ENCODE data around the gene CDH13.
A peak's percentile ranks its signal among the peaks of the same experiment; 100 is the strongest.

CDH13 gene

DNA sequence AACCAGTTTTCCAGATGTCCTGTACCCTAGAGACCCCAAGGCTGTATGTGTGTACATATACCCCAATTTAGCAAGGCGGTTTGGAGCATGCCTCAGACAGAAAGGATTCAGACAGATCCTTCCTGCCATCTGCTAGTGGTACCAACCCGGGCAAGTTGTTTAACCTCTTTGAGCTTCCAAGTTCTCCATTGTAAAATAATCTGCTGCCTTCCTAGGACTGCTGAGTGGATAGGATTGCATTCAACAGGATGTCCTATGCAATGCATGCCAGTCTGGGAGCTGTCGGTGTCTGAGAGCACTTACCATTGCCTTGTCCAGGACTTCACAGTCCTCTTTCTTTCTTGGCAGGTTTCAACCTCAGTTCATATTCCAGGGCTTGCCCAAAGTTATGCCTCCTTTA is 1.9 kb downstream of the CDH13 start:
- DNase-seq = no peak

DNA sequence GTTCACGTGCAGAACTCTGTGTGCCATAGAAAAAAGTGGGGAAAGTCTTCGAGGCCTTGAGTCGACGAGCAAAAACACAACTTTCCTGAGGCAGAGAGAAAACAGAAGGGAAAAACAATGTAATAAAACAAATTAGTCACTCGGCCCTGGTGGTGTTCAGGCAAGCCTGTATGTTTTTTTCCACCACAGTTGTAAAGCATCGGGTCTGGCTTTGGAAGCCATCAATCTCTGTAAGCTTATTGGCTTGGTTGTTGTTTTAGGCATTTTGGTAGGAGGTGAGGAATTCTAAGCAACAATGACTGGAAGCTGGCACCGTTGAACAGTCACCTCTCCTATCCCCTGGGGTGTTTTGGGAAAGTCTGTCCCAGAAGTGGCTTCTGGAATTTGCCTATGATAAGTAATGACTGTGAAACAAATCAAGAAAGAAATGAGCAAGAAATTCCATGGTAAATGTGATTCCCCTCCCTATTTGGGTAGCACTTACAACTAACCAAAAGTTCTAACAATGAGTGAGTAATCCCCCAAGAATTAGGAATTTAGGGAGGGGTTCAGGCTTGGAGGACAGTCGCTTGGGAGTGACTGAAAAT is 2.8 kb downstream of the CDH13 start:
- no peak for DNase-seq

DNA sequence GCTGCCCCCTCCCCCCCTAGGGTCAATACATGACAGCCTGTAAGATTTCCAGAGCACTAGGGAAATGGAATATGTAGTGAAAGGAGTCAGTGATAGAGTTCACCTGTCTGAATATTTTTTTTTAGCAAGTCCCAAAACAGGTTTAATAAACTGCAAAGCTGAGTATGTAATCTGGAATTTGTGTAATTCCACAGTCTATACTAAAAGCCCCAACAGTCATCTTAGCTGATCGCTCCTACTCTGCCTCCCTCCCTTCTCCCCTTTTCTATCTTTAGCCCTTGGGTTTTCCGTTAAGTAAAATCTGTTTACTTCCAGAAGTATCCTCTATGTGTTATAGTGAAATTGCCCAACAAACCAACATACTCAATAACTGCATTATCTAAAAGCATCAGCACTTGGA is 3.5 kb downstream of the CDH13 start:
- no peak for DNase-seq

DNA sequence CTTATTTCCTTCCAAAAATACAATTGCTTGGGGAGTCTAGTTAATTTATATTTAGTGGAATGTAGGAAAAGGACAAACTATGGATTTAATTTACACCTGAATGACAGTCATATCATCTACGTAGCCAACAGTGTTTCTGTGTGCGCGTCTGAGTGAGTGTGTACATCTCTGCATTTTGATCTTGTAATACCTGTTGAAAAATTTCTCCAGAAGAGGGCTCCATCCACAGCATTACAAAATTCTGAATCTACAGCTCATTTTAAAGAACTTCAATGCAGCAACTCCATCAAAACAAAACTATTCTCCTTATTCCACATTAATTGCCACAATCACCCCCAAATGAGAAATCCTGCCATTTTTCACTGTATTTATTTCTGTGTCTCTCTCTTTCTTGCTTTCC is 3.9 kb downstream of the CDH13 start:
- DNase-seq = no peak

DNA sequence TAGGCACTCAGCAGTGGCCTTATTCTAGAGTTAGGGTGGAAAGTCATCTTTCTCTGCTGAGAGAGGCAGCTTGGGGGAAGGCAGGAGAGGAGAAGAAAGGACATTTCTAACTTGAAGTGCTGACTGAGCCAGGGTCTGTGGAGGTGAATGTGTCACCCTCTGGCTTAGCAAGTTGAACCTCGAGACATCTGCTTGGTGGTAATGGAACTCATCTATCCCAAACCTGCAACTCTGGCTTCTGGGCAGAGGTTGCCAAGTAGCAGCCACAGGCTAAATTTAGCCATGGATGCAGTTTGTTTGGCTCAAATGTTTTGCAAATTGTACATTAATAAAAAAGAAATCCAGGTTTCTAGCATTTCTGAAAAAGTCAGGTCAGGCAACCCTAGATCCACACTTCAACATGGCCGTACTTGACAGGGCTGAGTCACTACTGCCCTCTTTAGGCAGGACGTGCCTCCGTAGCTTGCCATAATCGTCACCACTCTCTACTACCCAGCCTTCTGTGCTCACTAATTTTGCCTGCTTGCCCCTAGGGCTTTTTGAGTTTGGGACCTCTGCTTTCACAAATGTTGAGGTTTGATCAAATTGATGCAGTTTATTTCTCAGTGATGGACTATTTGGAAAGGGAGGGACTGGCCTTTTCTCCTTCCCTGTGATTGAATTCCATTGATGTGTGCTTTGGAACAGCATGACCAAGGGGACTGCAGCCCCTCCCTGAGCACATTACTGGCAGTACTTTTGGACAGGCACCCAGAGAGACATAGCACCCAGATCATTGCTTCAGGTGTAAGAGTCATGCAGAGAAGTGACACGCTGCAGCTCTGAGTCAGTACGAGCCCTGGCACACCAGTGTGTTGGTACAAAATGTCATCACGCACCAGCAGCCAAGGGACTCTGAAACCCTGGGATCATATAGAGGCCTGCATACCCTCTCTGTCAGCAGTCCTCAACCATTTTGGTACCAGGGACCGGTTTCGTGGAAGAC is 5.2 kb downstream of the CDH13 start:
- no peak for DNase-seq

DNA sequence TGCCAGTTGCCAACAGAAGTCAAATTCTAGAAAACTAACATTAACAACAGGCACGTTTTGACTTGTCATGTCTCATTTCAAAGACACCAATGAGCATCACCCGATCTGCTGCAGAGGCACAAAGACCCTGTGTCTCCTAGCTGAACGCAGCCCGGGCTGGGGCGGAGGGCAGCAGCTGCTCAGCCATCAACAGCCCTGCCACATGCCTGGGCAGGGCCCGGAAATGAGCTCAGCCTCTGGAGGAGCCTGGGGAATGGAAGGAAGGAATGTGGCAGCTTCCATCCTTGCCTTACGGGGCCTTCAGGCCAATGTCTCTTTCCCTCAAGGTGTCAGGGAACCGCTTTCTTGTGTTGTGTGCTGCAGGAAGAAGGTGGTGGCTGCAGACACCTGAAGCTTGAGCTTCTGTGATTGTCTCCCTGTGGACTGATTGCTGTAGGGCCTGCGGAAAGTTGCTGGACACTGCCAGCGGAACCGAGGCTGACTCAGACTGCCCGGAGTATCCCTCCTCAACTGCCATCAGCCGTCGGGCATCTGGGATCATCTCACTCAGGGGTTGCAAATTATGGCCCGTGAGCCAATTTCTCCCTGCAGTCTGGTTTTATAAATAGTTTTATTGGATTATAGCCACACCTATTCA is 7.3 kb downstream of the CDH13 start:
- no peak for DNase-seq

DNA sequence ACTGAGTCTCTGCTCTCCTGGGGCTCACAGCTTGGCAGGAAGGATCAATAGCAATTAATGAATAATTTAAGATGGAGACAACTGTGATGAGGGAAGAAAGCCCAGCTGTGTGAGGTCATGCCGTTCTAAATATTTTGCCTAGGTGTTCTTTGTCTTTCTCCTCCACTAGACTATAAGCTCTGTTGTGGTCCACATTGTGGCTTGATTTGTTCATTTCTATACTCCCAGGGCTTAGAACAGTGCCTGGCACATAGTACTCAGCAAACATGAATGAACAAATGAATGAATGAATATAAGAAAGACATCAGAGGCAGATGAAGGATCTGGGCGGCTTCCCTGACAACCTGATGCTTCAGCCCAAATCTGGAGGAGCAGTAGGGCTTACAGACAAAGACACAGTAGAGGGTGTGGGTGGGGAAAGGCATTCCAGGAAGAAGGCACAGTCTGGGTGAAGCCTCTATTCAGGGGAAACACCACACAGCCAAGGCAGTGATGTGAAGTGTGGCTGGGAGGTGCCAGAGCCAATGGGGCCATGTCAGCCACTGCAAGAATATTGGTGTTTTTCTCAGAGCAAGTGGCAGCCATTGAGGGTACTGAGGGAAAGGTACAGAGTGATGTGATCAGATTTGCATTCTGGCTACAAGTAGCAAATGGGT is 8.3 kb downstream of the CDH13 start:
- no peak for DNase-seq

DNA sequence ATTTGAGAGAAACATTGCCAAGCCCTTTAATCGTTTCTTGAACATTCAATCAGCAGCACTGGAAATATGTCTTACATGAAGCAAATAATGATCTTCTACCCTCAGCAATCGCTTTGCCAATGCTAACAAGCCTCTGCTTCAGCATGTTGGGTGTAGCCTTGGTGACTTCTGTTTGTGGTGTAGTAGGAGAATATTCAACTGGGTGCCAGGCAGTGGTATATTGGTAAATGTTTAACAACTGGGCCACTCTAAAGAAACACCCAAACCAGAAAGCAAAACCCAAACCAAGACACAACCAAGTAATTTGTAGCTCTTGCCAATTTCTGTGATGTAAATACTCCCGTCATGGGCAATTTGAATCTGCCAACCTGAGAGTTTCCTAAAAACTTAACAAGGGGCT is 9.7 kb downstream of the CDH13 start:
- DNase-seq = no peak

DNA sequence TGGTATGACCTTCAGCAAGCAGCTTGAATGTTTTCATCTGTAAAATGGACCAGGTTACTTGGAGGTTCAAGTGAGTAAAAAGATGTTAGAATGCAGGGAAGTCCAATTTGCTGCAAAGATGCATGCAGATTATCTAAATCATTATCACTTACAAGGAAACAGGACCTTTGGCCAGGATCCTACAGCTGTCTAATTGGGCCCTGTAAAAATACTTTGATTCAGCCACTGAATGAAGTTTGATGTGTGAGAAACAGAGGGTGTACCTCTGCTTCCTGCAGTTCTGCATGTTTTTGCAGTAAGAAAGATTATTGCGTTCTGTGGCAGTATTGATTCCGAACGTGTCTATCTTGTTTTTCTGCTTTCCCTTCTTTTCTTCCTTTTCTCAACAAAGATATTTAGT is 10.2 kb downstream of the CDH13 start:
- DNase-seq = no peak

DNA sequence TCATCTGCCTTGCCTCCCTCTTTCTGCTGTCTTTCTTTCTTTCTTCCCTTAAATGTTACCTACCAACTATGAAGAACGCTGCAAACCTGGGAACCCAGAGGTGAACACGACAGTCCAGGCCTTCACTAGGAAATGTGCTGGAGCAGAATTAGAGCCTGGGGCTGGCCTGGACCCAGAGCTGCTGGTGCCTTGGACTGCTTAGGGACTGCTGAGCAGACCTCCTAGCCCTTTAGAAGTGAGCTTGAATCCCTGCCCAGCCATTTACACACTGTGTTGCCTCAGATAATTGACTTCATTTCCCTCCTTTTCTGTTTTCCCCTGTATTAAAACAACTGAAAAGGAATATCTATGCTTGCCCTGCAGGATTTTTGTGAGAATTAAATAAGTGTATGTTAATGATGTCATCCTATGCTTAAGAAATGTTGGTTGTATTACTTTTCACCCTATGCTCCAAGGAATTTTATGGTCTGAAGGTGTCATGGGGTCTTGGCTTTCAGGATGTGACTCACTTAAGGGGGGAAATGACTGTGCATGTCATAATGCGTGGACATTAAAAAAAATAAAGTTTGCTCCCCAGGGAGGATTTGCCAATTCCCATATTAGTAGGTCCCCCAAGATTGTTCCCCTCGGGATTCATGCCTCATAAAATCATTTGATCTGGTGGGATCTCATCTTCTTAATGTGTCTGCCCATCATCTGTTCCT is 11.5 kb downstream of the CDH13 start:
- no peak for DNase-seq

DNA sequence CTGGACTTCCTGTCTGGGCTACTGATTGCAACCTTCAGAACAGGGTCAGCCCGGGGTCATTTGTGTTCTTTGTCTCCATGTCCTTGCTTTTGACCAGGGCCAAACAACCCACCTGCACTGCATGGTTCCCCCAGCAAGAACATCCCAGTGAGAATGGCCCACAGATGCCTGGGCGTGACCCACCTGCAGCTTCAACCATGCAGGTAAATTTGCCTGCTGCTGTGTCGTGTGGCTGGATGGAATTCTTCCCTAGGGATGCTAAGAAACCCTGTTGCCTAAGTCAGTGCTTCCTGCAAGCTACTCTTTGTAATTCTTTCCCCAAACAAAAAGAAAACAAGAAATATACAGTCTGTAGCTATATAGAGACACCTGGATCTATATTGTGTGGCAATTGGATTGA is 12.5 kb downstream of the CDH13 start:
- DNase-seq = no peak

DNA sequence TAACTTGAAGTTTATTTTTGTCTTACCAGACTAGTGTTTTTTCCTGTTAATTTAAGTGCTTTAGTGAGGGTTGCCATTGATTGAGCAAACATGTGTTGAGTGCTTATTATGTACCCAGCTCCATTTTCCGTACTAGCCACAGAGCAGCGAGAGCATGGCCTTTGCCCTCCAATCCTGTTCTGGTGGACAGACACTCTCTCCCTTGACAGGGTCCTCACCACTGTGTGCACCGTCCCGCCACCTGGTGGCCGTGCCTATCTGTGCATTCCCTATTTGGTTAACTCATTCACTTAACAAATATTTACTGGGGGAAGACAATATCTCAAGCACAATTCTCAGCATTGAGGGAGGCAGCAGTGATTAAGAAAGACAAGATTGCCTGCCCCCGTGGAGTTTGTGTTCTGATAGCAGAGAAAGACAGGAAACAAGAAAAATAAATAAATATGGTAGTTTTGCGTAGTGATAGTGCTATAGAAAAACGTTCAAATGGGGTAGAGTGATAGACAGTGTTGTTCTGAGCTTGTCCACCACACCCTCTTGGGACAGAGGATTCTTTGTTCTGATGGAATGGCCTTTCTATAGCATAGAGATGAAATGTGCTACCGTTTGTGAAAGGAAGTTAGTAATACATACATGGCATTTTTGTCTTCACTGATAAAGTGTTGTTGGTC is 13.0 kb downstream of the CDH13 start:
- DNase-seq = peak; percentile 30 to 52

DNA sequence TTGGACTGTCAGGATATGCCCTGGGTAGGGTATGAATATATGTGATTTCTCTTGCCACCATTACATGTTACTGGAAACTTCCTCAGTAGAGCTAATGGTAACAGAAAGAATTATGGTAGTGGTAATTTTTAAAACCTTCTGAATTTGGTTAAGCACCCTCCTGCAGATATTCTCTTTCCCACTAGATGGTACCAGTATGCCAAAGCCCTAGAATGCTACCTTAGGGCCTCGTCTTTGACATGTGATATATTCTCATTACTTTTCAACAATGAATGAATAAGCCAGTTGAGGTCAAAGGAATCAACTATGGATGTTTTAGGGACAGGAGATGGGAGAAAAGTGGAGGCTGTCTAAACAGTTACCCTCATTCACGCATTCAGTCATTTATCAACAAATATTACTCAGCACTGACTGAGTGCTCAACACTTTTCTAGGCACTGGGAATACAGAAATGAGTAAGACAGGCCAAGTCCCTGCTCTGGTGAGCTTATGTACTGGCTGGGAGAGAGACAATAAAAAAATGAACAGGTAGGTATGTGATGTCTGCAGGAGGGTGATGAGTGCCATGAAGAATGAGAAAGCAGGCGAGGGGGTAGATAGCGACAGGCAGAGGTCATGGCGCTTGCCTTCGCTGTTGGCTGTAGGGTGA is 14.7 kb downstream of the CDH13 start:
- no peak for DNase-seq

DNA sequence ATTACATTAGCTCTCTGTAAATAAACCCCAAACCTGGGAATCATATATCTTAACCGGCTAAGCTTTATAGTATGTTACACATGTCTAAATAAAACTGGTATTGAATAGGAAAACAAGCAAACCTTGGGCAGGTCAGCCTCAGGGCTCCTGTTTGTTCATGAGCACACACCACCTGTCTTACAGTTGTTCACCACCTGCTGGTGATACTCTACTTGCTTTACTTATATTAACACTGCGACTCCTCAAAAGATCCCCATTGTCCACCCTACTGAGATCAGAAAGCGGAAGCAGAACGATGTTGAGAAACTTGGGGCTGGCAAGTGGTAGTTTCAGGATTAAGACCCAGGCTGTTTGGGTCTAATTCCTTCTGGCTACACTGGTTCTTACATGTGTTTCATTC is 16.4 kb downstream of the CDH13 start:
- no peak for DNase-seq

DNA sequence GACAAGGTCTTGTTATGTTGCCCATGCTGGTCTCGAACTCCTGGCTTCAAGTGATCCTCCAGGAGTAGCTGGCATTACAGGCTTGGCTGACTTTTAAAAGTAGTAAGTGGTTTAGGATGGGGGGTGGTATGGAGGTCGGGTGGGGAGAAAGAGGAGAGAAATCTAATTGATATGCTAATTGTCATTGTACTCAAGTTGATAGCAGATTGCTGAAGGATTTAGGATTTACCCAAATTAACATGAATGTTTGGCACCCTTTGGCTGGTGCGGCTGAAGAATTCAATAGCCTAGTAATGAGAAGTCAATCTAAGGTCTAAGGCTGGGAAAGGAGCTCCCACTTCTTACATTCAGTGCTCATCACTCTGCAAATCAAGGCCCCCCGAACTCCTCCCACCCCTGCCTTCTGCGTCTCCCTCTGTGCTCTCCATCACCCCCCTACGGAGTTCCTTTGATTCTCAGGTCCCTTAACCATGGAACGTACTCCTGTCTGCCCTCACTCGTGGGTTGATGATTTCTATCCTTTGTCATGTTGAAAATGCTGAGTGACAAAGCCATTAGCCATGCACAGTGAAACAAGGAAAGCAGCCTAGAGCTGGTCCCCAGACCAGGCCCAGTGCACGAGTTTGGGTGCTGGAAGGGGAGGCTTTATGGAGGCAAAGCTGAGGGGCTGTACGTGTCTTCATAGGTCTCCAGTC is 17.3 kb downstream of the CDH13 start:
- no peak for DNase-seq

DNA sequence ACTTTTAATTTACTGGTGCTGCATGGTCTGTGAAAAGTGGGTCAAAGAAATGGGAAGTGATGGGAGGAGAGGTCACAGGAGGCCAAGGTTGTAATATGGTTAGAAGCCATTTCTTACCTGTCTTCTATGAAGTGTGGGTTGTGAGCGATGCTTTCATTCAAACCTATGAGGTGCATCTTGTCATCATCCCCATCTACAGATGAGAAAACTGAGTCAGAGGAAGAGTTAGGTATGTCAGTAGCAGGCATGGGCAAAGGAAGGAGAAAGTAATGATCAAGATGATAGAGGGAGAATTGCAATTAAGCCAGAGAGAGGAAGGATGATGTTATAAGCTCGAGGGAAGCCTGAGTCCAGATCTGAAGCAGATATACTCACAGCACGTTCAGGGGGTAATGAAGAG is 19.7 kb downstream of the CDH13 start:
- no peak for DNase-seq

DNA sequence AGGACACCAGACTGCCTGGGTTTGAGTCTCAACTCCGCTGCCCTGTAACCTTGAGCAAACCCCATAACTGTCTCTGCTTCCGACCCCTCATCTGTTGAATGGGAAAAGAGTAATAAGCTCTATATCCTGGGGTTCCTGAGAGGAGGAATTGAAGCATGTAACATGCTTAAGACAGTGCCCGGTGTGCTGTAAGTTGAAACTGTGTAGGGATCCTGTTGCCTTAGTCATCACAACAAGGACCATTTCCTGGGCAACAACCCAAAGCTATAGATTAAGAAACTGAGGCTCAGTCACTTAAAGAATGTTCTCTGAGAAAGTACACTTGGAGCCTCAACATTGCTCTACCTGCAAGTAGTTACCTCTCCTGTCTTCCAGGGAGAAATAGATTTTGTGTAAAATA is 23.0 kb downstream of the CDH13 start:
- DNase-seq = no peak

DNA sequence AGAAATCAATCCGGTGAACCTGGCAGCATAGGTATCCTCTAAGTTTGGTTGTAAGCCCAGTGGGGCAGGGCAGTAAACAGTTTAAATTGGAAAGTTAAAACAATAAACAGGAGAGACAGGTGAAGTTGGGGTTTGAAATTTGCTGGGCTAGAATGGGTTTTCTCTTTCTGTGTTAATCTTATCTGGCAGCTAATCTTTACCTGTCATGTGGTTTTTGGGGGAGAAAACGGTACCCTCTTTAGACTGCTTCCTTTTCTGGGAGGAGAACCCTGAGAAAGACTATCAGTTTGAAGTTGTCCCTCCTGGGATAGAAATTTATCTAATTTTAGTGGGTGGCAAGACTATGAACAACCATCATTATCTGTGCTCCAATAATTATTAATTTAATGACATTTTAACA is 24.0 kb downstream of the CDH13 start:
- no peak for DNase-seq

DNA sequence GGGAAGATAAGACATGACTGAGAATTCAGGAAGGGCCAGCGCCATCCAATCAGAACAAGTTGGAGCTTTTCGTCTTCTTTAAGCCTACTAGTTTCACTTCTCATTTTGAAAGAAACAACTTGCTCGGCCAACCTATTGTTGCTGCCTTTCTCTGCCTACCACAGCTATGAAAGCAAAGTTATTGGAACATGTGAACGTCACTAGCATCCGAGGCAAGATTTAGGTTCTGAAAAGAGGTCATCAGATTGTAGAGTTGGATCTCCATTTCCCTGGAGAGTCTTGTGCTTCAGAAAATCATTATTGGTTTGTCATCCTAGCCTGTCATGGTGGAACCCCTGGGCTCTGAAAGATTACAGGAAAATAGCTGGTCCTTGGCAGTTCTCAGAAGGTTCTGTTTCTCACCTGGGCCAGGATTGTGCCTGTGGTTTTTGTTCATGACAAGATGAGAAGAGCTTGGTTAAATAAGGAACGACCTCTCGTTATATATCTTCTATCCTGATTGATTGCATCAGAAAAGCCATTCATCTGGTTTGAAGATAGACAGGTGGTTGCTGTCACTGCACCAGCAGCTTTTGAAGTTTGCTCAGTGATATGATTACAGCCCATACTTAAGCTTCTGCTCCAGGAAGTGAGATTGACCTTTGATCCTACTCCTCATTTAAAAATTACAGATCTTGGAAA is 25.3 kb downstream of the CDH13 start:
- no peak for DNase-seq

DNA sequence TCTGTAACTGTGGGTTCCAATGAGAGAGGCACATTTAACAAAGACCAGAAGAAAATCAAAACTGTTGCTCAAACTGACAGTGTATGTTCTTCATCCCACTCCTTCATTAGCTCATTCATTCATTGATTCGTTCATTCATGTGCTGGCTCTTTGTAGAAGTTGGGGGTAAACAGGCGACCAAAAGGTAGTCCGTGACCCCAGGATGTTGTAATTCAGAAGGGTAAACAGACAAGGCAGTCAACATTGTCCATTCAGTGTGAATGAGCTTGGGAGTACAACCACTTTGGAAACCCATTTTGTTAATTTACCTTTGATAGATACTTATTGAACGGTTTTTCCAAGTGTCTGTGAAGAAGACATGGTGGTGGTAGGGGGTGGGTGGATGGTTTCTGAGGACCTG is 26.1 kb downstream of the CDH13 start:
- DNase-seq = no peak
